Measurements from ENCODE around the gene RNPEP.
A peak's percentile ranks its signal among the peaks of the same experiment; 100 is the strongest.

The RNPEP gene

GRCh38 chr1:202007805-202008489 is 25.5 kb downstream of the RNPEP start:
- WGBS (ENCODE audit: extremely low coverage, insufficient coverage, low lambda C conversion rate), result no CpG with 5 or more reads among the region's 11 CpGs
- Histone ChIP-seq H2AK5ac (ENCODE audit: low read length) (peak overlapping the region; percentile 8), H3K4me3 (ENCODE audit: low read length) (no peak overlapping the region), H4K5ac (ENCODE audit: low read length) (no peak overlapping the region), H3K4me2 (ENCODE audit: low read length) (peak overlapping the region; percentile 23), H3K27me3 (ENCODE audit: insufficient read depth, low read length, poor library complexity) (no peaks in the 10 kb centered on the region), H2BK5ac (ENCODE audit: low read length) (peak overlapping the region; percentile 40), H3K56ac (ENCODE audit: low read length) (peak overlapping the region; percentile 71), H3K4me1 (ENCODE audit: control insufficient read depth, low read depth, low read length) (peaks cover 23% of the 10 kb centered on the region), H3K9ac (ENCODE audit: low read length) (peak overlapping the region; percentile 18), H3K18ac (ENCODE audit: low read length) (peak overlapping the region; percentile 36), H3K27ac (ENCODE audit: low read depth, low read length) (peak overlapping the region; percentile 62), H2BK15ac (replicated peaks; ENCODE audit: low read depth) (no peak overlapping the region), H3K79me2 (ENCODE audit: control insufficient read depth, insufficient read depth, low read length) (no peaks in the 10 kb centered on the region), H3K36me3 (ENCODE audit: control insufficient read depth, insufficient read depth, low read length) (peaks cover 9% of the 10 kb centered on the region), H2BK120ac (ENCODE audit: low read depth, low read length) (no peak overlapping the region), H3K23ac (ENCODE audit: low read length) (no peak overlapping the region), H4K8ac (ENCODE audit: low read depth, low read length) (no peak overlapping the region), H3K79me1 (ENCODE audit: low read length) (peaks cover 2% of the 10 kb centered on the region), H3K4ac (ENCODE audit: low read depth, low read length) (no peak overlapping the region)
- DNase-seq, result peak; percentile 96

- Histone ChIP-seq H3K4me1 (ENCODE audit: control insufficient read depth, low read depth, low read length) (peaks cover 23% of the 10 kb centered on the region), H3K27ac (ENCODE audit: low read depth, low read length) (peak overlapping the region; percentile 72), H4K5ac (ENCODE audit: low read length) (no peak overlapping the region), H3K9ac (ENCODE audit: low read length) (peak overlapping the region; percentile 51), H3K18ac (ENCODE audit: low read length) (peak overlapping the region; percentile 77), H3K79me2 (ENCODE audit: control insufficient read depth, insufficient read depth, low read length) (no peaks in the 10 kb centered on the region), H3K4me3 (ENCODE audit: low read length) (no peak overlapping the region), H2BK5ac (ENCODE audit: low read length) (peak overlapping the region; percentile 83), H3K4me2 (ENCODE audit: low read length) (peak overlapping the region; percentile 27), H3K27me3 (ENCODE audit: insufficient read depth, low read length, poor library complexity) (no peaks in the 10 kb centered on the region), H3K79me1 (ENCODE audit: low read length) (peaks cover 2% of the 10 kb centered on the region), H4K8ac (ENCODE audit: low read depth, low read length) (no peak overlapping the region), H2AK5ac (ENCODE audit: low read length) (peak overlapping the region; percentile 5), H3K56ac (ENCODE audit: low read length) (peak overlapping the region; percentile 72), H3K23ac (ENCODE audit: low read length) (no peak overlapping the region), H3K4ac (ENCODE audit: low read depth, low read length) (peak overlapping the region; percentile 59), H3K36me3 (ENCODE audit: control insufficient read depth, insufficient read depth, low read length) (peaks cover 4% of the 10 kb centered on the region), H2BK120ac (ENCODE audit: low read depth, low read length) (no peak overlapping the region), H2BK15ac (replicated peaks; ENCODE audit: low read depth) (peak overlapping the region; percentile 47)
- DNase-seq, result peak; percentile 93
- WGBS (ENCODE audit: extremely low coverage, insufficient coverage, low lambda C conversion rate), result no CpG with 5 or more reads among the region's 11 CpGs
These were observed 27.1 kb downstream of the RNPEP start for GRCh38 chr1:202009326-202010179.

- Histone ChIP-seq H3K9ac (ENCODE audit: low read length) (peak within 1 kb of the TSS; percentile 66), H2AK5ac (ENCODE audit: low read length) (peak within 1 kb of the TSS; percentile 5), H3K23ac (ENCODE audit: low read length) (no peak within 1 kb of the TSS), H3K79me2 (ENCODE audit: control insufficient read depth, insufficient read depth, low read length) (no peaks in the 10 kb centered on the region), H3K4ac (ENCODE audit: low read depth, low read length) (peak within 1 kb of the TSS; percentile 59), H3K4me3 (ENCODE audit: low read length) (peak within 1 kb of the TSS; percentile 26), H3K4me1 (ENCODE audit: control insufficient read depth, low read depth, low read length) (peaks cover 23% of the 10 kb centered on the region), H2BK5ac (ENCODE audit: low read length) (peak within 1 kb of the TSS; percentile 83), H3K4me2 (ENCODE audit: low read length) (peak within 1 kb of the TSS; percentile 66), H3K18ac (ENCODE audit: low read length) (peak within 1 kb of the TSS; percentile 77), H3K79me1 (ENCODE audit: low read length) (peaks cover 2% of the 10 kb centered on the region), H3K36me3 (ENCODE audit: control insufficient read depth, insufficient read depth, low read length) (no peaks in the 10 kb centered on the region), H4K8ac (ENCODE audit: low read depth, low read length) (no peak within 1 kb of the TSS), H2BK120ac (ENCODE audit: low read depth, low read length) (no peak within 1 kb of the TSS), H4K5ac (ENCODE audit: low read length) (no peak within 1 kb of the TSS), H2BK15ac (replicated peaks; ENCODE audit: low read depth) (no peak within 1 kb of the TSS), H3K56ac (ENCODE audit: low read length) (peak within 1 kb of the TSS; percentile 87), H3K27ac (ENCODE audit: low read depth, low read length) (peak within 1 kb of the TSS; percentile 72), H3K27me3 (ENCODE audit: insufficient read depth, low read length, poor library complexity) (no peaks in the 10 kb centered on the region)
- WGBS (ENCODE audit: extremely low coverage, insufficient coverage, low lambda C conversion rate), result no CpG with 5 or more reads among the region's 24 CpGs
- peak; percentile 99 for DNase-seq
These were observed 27.9 kb downstream of the RNPEP start, which contains the start of gene ELF3 for GRCh38 chr1:202010180-202011015. Gene ELF3, plus strand, starts transcription at chr1:202010587. Its CDS starts 550 bp downstream, at chr1:202011137.

- peaks cover 2% of the 10 kb centered on the region for H3K79me1 ChIP-seq (ENCODE audit: low read length)
- no CpG with 5 or more reads among the region's 11 CpGs for WGBS (ENCODE audit: extremely low coverage, insufficient coverage, low lambda C conversion rate)
- DNase-seq, result no peak
- H4K8ac ChIP-seq (ENCODE audit: low read depth, low read length), result no peak overlapping the region
- no peaks in the 10 kb centered on the region for H3K27me3 ChIP-seq (ENCODE audit: insufficient read depth, low read length, poor library complexity)
- no peak overlapping the region for H3K56ac ChIP-seq (ENCODE audit: low read length)
- H3K4me1 ChIP-seq (ENCODE audit: control insufficient read depth, low read depth, low read length), result peaks cover 23% of the 10 kb centered on the region
- no peak overlapping the region for H2AK5ac ChIP-seq (ENCODE audit: low read length)
- H3K27ac ChIP-seq (ENCODE audit: low read depth, low read length), result no peak overlapping the region
- no peak overlapping the region for H3K9ac ChIP-seq (ENCODE audit: low read length)
- H3K18ac ChIP-seq (ENCODE audit: low read length), result no peak overlapping the region
- no peak overlapping the region for H3K4me3 ChIP-seq (ENCODE audit: low read length)
- no peak overlapping the region for H4K5ac ChIP-seq (ENCODE audit: low read length)
- H3K4me2 ChIP-seq (ENCODE audit: low read length), result no peak overlapping the region
- H2BK120ac ChIP-seq (ENCODE audit: low read depth, low read length), result no peak overlapping the region
- H3K79me2 ChIP-seq (ENCODE audit: control insufficient read depth, insufficient read depth, low read length), result no peaks in the 10 kb centered on the region
- H2BK15ac ChIP-seq (replicated peaks; ENCODE audit: low read depth), result no peak overlapping the region
- no peak overlapping the region for H3K23ac ChIP-seq (ENCODE audit: low read length)
- no peak overlapping the region for H2BK5ac ChIP-seq (ENCODE audit: low read length)
- no peaks in the 10 kb centered on the region for H3K36me3 ChIP-seq (ENCODE audit: control insufficient read depth, insufficient read depth, low read length)
- H3K4ac ChIP-seq (ENCODE audit: low read depth, low read length), result no peak overlapping the region
These were observed 29.5 kb downstream of the RNPEP start for GRCh38 chr1:202011994-202012393.

GRCh38 chr1:202012544-202013478 is 30.4 kb downstream of the RNPEP start:
- no peak overlapping the region for H3K56ac ChIP-seq (ENCODE audit: low read length)
- no peak overlapping the region for H3K4me3 ChIP-seq (ENCODE audit: low read length)
- H2BK120ac ChIP-seq (ENCODE audit: low read depth, low read length), result no peak overlapping the region
- no peak overlapping the region for H3K4ac ChIP-seq (ENCODE audit: low read depth, low read length)
- peaks cover 16% of the 10 kb centered on the region for H3K4me1 ChIP-seq (ENCODE audit: control insufficient read depth, low read depth, low read length)
- H3K27me3 ChIP-seq (ENCODE audit: insufficient read depth, low read length, poor library complexity), result no peaks in the 10 kb centered on the region
- H2AK5ac ChIP-seq (ENCODE audit: low read length), result no peak overlapping the region
- H3K18ac ChIP-seq (ENCODE audit: low read length), result no peak overlapping the region
- H3K4me2 ChIP-seq (ENCODE audit: low read length), result no peak overlapping the region
- no peak overlapping the region for H4K5ac ChIP-seq (ENCODE audit: low read length)
- H4K8ac ChIP-seq (ENCODE audit: low read depth, low read length), result no peak overlapping the region
- H2BK15ac ChIP-seq (replicated peaks; ENCODE audit: low read depth), result no peak overlapping the region
- peaks cover 2% of the 10 kb centered on the region for H3K79me1 ChIP-seq (ENCODE audit: low read length)
- no peak for DNase-seq
- no peaks in the 10 kb centered on the region for H3K79me2 ChIP-seq (ENCODE audit: control insufficient read depth, insufficient read depth, low read length)
- H3K27ac ChIP-seq (ENCODE audit: low read depth, low read length), result no peak overlapping the region
- no CpG with 5 or more reads among the region's 35 CpGs for WGBS (ENCODE audit: extremely low coverage, insufficient coverage, low lambda C conversion rate)
- no peak overlapping the region for H3K9ac ChIP-seq (ENCODE audit: low read length)
- no peak overlapping the region for H3K23ac ChIP-seq (ENCODE audit: low read length)
- H2BK5ac ChIP-seq (ENCODE audit: low read length), result no peak overlapping the region
- no peaks in the 10 kb centered on the region for H3K36me3 ChIP-seq (ENCODE audit: control insufficient read depth, insufficient read depth, low read length)

All from mesendoderm (in vitro differentiated cells).